Lower leg skin (tissue), 4 donors: ENCODE results near the gene KRTAP10-6. TPM values are rescaled to one million over a fixed set of nuclear protein-coding genes. Genes with fewer than 3 reads are reported as not detected.
A peak's percentile ranks its signal among the peaks of the same experiment; 100 is the strongest.
"Not testable (repeated sequence)": the region's sequence is repeated elsewhere in the genome, so short reads cannot be mapped to it uniquely, and the experiment has no call there.

Source experiments
- DNase-seq, 2 donors: peaks; one replicate each; pipeline ENCODE4 v3.0.0-alpha.2; 2019; ENCODE audit warnings: low spot score in 2 of 2
- H3K4me3 ChIP-seq: fragments of 200-600 bp; sonication (generic); 2 replicates; pipeline ENCODE4 v1.5.1; 2017; ENCODE audit warnings: mild to moderate bottlenecking, low read depth; ENCODE audit not compliant: poor library complexity, severe bottlenecking
- POLR2A ChIP-seq, 2 donors: fragments of 450-650 bp; IDR thresholded peaks; one replicate each; pipeline ENCODE4 v1.6.1; 2016 to 2017; ENCODE audit warnings: antibody characterized with exemption in 2 of 2, mild to moderate bottlenecking in 1 of 2, moderate library complexity in 1 of 2
- WGBS, 2 donors: methylation state at CpG; one replicate each; pipeline ENCODE4 v1.1.5; 2018; 5-methylcytosine and 5-hydroxymethylcytosine counted together
- intact Hi-C: fragments of 100-400 bp; cut with DNase I; formaldehyde crosslinking; loops from one replicate; pipeline ENCODE4 v1.15.0; 2023; ENCODE audit warnings: low total_unique reads
- total RNA-seq, 4 donors: library from RNA; depleted of rRNA; stranded (reverse); fragments of >200 nt; gene quantifications; one replicate each; pipeline ENCODE4 v1.1.0, GENCODE V29; 2016
- TF ChIP-seq, protein P1 (sequence below), 3 donors: fragments of 450-650 bp; IDR thresholded peaks; one replicate each; pipeline ENCODE4 v1.5.1; 2016; ENCODE audit warnings: antibody characterized with exemption in 3 of 3, mild to moderate bottlenecking in 3 of 3, moderate library complexity in 2 of 3

KRTAP10-6 gene
- total RNA-seq, 4 donors from 2014 or later = 1.3 TPM; not detected in 3

DNA sequence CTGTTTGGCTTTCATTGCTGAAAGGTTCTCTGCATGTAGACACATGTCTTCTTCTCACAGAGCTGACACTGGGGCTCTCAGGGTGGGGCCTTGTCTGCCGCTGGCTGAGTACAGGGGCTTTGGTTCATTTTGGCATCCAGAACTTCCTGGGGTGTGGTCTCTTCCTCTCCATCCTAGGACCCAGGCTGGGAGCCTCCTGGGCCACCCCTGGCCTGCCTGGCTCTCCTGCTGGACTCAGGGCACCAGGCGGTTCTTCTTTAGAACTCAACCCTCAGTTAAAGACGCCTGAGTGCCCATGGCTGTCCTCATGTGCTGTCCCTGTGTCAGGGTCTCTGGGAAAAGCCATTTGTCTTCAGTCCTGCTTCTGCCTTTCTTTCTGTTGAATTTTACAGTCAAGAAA is 6.4 kb downstream of the KRTAP10-6 start:
- no peak overlapping the region for H3K4me3 ChIP-seq
- intact Hi-C loops = no loop called here
- WGBS, 2 donors = 74 to 79% methylated on average over 3 of the region's 3 CpGs
- peak in 1 of 2 donors; percentile 56 for DNase-seq
- no peak for TF ChIP-seq POLR2A (IDR thresholded peaks at IDR 0.05)
- TF ChIP-seq, protein P1, sequence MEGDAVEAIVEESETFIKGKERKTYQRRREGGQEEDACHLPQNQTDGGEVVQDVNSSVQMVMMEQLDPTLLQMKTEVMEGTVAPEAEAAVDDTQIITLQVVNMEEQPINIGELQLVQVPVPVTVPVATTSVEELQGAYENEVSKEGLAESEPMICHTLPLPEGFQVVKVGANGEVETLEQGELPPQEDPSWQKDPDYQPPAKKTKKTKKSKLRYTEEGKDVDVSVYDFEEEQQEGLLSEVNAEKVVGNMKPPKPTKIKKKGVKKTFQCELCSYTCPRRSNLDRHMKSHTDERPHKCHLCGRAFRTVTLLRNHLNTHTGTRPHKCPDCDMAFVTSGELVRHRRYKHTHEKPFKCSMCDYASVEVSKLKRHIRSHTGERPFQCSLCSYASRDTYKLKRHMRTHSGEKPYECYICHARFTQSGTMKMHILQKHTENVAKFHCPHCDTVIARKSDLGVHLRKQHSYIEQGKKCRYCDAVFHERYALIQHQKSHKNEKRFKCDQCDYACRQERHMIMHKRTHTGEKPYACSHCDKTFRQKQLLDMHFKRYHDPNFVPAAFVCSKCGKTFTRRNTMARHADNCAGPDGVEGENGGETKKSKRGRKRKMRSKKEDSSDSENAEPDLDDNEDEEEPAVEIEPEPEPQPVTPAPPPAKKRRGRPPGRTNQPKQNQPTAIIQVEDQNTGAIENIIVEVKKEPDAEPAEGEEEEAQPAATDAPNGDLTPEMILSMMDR (IDR thresholded peaks at IDR 0.05) = no peak

DNA sequence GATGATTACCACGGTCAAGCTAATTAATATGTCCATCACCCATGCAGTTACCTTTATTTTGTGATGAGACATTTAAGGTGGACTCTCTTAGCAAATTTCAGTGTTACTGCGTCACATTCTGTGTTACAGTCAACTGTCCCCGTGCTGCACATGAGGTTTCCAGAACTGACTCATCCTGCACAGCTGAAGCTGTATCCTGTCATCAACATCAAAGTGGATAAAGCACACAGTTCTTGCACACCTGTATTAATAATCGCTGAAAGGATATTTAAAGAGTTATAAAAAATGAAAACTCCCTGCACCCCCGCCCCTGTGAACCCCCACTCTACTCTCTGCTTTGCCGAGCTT is 8.5 kb downstream of the KRTAP10-6 start:
- intact Hi-C loops = no loop called here
- no peak for TF ChIP-seq POLR2A (IDR thresholded peaks at IDR 0.05)
- H3K4me3 ChIP-seq = no peak overlapping the region
- 48 to 50% methylated on average over 6 of the region's 6 CpGs for WGBS, 2 donors
- no peak for DNase-seq

DNA sequence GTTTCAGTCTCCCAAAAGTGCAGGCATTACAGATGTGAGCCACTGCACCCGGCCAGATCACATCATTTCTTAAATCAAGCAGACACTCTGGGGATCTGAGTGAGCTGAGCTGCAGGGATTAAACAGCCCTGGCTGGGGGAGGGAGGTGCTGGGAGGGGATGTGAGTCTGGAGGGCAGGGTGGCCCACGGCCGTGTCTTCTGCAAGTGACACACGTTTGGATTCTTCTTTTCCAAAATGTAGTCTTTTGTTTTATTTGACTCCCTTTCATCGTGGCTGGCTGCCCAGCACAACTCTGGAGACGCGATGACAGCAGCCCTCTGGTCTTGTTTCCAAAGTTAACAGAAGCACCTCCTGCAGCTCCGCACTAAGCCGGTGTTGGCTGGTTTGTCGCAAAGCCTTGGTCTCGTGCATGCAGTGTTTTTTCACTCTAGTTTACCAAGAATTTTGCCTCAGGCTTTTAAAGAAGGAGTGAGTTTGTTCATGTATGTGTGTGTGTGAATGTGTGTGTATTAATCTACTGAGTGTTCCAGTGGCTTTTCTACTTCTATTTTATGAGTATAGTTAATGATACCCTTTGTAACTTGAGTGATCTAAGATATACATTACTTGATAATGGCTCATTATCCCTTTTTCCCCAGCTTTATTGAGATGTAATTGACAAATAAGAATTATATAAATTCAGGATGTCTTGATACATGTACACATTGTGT is 9.1 kb downstream of the KRTAP10-6 start:
- intact Hi-C loops = no loop called here
- DNase-seq = peak in 1 of 2 donors; percentile 75

DNA sequence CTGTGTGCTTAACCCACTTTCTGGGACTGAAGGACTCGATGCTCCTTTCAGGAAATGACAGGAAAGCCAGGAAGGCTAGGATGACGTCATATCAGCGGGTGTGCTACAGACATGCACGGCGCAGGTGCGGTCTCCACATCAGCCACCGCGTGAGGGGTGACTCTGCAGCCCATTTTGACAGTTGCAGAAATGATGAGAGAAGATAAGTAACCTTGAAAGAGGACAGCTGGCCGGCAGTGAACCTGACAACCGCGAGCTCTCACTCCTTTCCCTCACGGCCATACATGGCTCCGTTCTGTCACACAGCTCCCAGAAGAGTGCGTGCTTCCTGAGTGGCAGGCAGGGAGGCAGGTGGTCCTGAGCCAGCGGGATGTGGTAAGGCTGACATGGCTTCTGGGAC is 10.2 kb downstream of the KRTAP10-6 start:
- WGBS, 2 donors = 70 to 75% methylated on average over 15 of the region's 15 CpGs
- DNase-seq = peak in 1 of 2 donors; percentile 70
- no peak overlapping the region for H3K4me3 ChIP-seq
- TF ChIP-seq, protein P1 (IDR thresholded peaks at IDR 0.05) = no peak
- no peak for TF ChIP-seq POLR2A (IDR thresholded peaks at IDR 0.05)
- intact Hi-C loops = no loop called here

More for the DNA sequence above, 9.1 kb downstream of the KRTAP10-6 start:
- no peak overlapping the region for H3K4me3 ChIP-seq
- WGBS, 2 donors = 12 to 13% methylated on average over 11 of the region's 11 CpGs
- TF ChIP-seq POLR2A (IDR thresholded peaks at IDR 0.05) = no peak
- TF ChIP-seq, protein P1 (IDR thresholded peaks at IDR 0.05) = no peak

DNA sequence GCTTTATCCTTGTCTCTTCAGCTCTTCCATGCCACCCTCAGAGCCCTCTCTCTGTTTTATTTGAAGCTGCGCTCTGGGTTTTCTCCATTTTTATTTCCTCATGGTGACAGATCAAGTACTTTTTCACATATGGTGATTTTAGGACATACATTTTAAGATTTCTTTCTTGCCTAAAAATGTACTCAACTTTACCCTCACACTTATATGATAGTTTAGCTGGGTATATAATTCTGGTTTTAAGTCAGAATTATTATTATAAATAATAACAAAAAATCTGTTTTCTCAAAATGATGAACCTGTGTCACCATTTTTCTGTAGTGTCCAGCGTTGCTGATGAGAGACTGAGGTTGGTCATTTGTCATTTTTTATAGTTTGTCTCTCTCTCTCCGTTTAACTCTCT is 11.1 kb downstream of the KRTAP10-6 start:
- no peak for TF ChIP-seq POLR2A (IDR thresholded peaks at IDR 0.05)
- TF ChIP-seq, protein P1 (IDR thresholded peaks at IDR 0.05) = no peak
- DNase-seq = no peak
- no peak overlapping the region for H3K4me3 ChIP-seq
- intact Hi-C loops = no loop called here
- WGBS, 2 donors = 88 to 89% methylated on average over 3 of the region's 3 CpGs

DNA sequence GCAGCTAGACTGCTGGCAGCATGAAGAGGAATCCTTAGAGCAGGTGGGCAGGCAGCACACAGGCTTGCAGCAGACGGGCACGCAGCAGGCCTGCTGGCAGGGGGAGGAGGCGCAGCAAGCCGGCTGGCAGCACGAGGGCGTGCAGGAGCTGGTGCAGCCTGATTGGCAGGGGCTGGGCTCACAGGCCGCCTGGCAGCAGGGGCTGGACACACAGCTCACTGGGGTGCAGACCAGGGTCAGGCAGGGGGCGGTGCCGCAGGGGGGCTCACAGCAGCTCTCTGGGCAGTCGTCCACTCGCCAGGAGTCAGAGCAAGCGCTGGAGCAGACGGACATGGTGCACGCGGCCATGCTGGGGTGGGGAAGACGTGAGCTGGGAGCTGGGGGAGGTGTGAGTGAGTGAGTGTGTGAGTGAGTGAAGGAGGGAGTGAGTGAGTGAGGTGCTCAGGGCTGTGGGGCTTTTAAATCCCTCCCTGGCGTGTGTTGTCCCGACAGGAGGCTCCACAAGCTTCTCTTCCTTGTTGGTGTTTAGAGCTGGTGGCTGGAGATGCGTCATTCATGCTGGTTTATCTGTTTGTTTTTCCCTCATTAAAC is 12.0 kb downstream of the KRTAP10-6 start, which contains the start of gene KRTAP10-5:
TSS of gene KRTAP10-5 (minus strand) at position 374 of the 591 bp plus-strand sequence. CDS start at position 348, 26 bp downstream.
- 50 to 60% methylated on average over 19 of the region's 19 CpGs for WGBS, 2 donors
- intact Hi-C loops, H3K4me3 ChIP-seq: not testable (repeated sequence)
- DNase-seq = peak in 1 of 2 donors; percentile 79

DNA sequence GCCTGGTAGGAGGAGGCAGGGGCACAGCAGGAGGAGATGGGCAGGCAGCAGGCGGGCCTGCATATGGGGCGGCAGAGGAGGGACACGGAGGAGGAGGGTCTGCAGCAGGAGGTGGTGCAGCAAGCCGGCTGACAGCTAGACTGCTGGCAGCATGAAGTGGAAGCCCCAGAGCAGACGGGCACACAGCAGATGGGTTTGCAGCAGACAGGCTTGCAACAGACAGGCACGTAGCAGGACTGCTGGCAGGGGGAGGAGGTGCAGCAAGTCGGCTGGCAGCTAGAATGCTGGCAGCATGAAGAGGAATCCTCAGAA is 12.5 kb downstream of the KRTAP10-6 start:
- WGBS, 2 donors = 64 to 66% methylated on average over 7 of the region's 7 CpGs
- intact Hi-C loops = no loop called here

More for the DNA sequence above, 12.5 kb downstream of the KRTAP10-6 start:
- DNase-seq = peak in 1 of 2 donors; percentile 48
- no peak overlapping the region for H3K4me3 ChIP-seq
- TF ChIP-seq, protein P1 (IDR thresholded peaks at IDR 0.05) = no peak
- no peak for TF ChIP-seq POLR2A (IDR thresholded peaks at IDR 0.05)
